Fibroblast of skin of right quadriceps (primary cell): ENCODE results near the gene SPIRE2.
A peak's percentile ranks its signal among the peaks of the same experiment; 100 is the strongest.
"Not testable (repeated sequence)": the region's sequence is repeated elsewhere in the genome, so short reads cannot be mapped to it uniquely, and the experiment has no call there.

Experiments used
- DNase-seq: peaks from one replicate; pipeline ENCODE4 v3.0.0-alpha.2; 2013

The SPIRE2 gene

GRCh38 chr16:89870440-89870839 lies 42.2 kb downstream of the SPIRE2 start:
- DNase-seq, result no peak

- no peak for DNase-seq
Measured at GRCh38 chr16:89871895-89872294, 43.6 kb downstream of the SPIRE2 start.

- peak; percentile 88 for DNase-seq
Measured at GRCh38 chr16:89873109-89873971, 45.1 kb downstream of the SPIRE2 start, which contains the start of gene TCF25. TSS of gene TCF25 (plus strand) at chr16:89873592. CDS start at chr16:89873668, 76 bp downstream.

GRCh38 chr16:89873972-89874689 lies 45.9 kb downstream of the SPIRE2 start:
- DNase-seq, result peak; percentile 95

- not testable (repeated sequence) for DNase-seq
Measured at GRCh38 chr16:89879123-89879522, 50.8 kb downstream of the SPIRE2 start.

GRCh38 chr16:89880477-89881367 lies 52.4 kb downstream of the SPIRE2 start:
- DNase-seq, result no peak

- no peak for DNase-seq
Measured at GRCh38 chr16:89881368-89881730, 53.1 kb downstream of the SPIRE2 start.

GRCh38 chr16:89883346-89884040 lies 55.2 kb downstream of the SPIRE2 start:
- no peak for DNase-seq

GRCh38 chr16:89884041-89884421 lies 55.8 kb downstream of the SPIRE2 start:
- no peak for DNase-seq

GRCh38 chr16:89887243-89887642 lies 59.0 kb downstream of the SPIRE2 start:
- DNase-seq, result no peak

GRCh38 chr16:89890200-89890599 lies 61.9 kb downstream of the SPIRE2 start:
- no peak for DNase-seq

GRCh38 chr16:89890886-89891657 lies 62.8 kb downstream of the SPIRE2 start:
- DNase-seq, result no peak

- DNase-seq, result no peak
Measured at GRCh38 chr16:89892055-89892630, 63.9 kb downstream of the SPIRE2 start.

GRCh38 chr16:89892635-89893034 lies 64.4 kb downstream of the SPIRE2 start:
- no peak for DNase-seq

- DNase-seq, result no peak
Measured at GRCh38 chr16:89893642-89894548, 65.6 kb downstream of the SPIRE2 start.

- no peak for DNase-seq
Measured at GRCh38 chr16:89895482-89896250, 67.4 kb downstream of the SPIRE2 start.

- DNase-seq, result no peak
Measured at GRCh38 chr16:89897204-89897603, 68.9 kb downstream of the SPIRE2 start.

GRCh38 chr16:89898201-89898967 lies 70.1 kb downstream of the SPIRE2 start:
- DNase-seq, result no peak
